HG03342 (cell line): ENCODE results near the gene RFC2.
"Not testable (repeated sequence)": the region's sequence is repeated elsewhere in the genome, so short reads cannot be mapped to it uniquely, and the experiment has no call there.

Experiments
- ATAC-seq: cut with Tn5 transposase; IDR thresholded peaks from one replicate; pipeline ENCODE4 v1.9.1; 2021; ENCODE audit warnings: mild to moderate bottlenecking, moderate library complexity; ENCODE audit not compliant: unreplicated experiment

RFC2 gene

GRCh38 chr7:74283858-74284447 lies 29.8 kb upstream of the RFC2 start:
- no peak for ATAC-seq

GRCh38 chr7:74282748-74283459 lies 28.7 kb upstream of the RFC2 start:
- ATAC-seq = no peak

GRCh38 chr7:74280985-74281384 lies 26.8 kb upstream of the RFC2 start:
- ATAC-seq = no peak

- ATAC-seq = no peak
Observed at GRCh38 chr7:74277636-74278035, 23.4 kb upstream of the RFC2 start.

GRCh38 chr7:74275401-74275881 lies 21.2 kb upstream of the RFC2 start:
- ATAC-seq = no peak

GRCh38 chr7:74272305-74273038 lies 18.3 kb upstream of the RFC2 start:
- ATAC-seq = peak; percentile 78

- no peak for ATAC-seq
Observed at GRCh38 chr7:74271742-74272141, 17.5 kb upstream of the RFC2 start.

GRCh38 chr7:74269757-74270277 lies 15.6 kb upstream of the RFC2 start:
- ATAC-seq = no peak

- ATAC-seq = no peak
Observed at GRCh38 chr7:74267756-74268565, 13.8 kb upstream of the RFC2 start.

GRCh38 chr7:74266191-74266963 lies 12.2 kb upstream of the RFC2 start:
- ATAC-seq = no peak

GRCh38 chr7:74263399-74264120 lies 9.4 kb upstream of the RFC2 start:
- no peak for ATAC-seq

- ATAC-seq = no peak
Observed at GRCh38 chr7:74262639-74263398, 8.6 kb upstream of the RFC2 start.

GRCh38 chr7:74258639-74259038 lies 4.4 kb upstream of the RFC2 start:
- ATAC-seq = no peak

GRCh38 chr7:74256491-74257408 lies 2.6 kb upstream of the RFC2 start:
- no peak for ATAC-seq

- not testable (repeated sequence) for ATAC-seq
Observed at GRCh38 chr7:74255461-74255860, 1.3 kb upstream of the RFC2 start.

- ATAC-seq = no peak
Observed at GRCh38 chr7:74254858-74255379, 720 bp upstream of the RFC2 start.

GRCh38 chr7:74253835-74254128 lies 417 bp downstream of the RFC2 start:
- ATAC-seq = peak; percentile 2

- ATAC-seq = no peak
Observed at GRCh38 chr7:74253331-74253730, 868 bp downstream of the RFC2 start.
